Breast epithelium (tissue), 4 donors: ENCODE measurements around the gene PDE4D. TPM values are rescaled to one million over a fixed set of nuclear protein-coding genes. Genes with fewer than 3 reads are reported as not detected.

ENCODE experiments used
- DNase-seq, 2 donors: peaks; one replicate each; pipeline ENCODE4 v3.0.0-alpha.2; 2019; ENCODE audit warnings: low spot score in 2 of 2
- H3K27ac ChIP-seq, 2 donors: fragments of 200-600 bp; sonication (generic) in 1 of 2; one replicate each; pipeline ENCODE4 v1.5.1; 2016 to 2019; ENCODE audit warnings: mild to moderate bottlenecking in 1 of 2
- H3K27me3 ChIP-seq, 2 donors: fragments of 200-600 bp; sonication (generic) in 1 of 2; one replicate each; pipeline versions ENCODE4 v1.5.1 to v1.6.0; 2017 to 2019; ENCODE audit warnings: control low read depth in 1 of 2, mild to moderate bottlenecking in 1 of 2
- H3K36me3 ChIP-seq: fragments of 200-600 bp; one replicate; pipeline ENCODE4 v1.5.1; 2019
- H3K4me1 ChIP-seq, 2 donors: fragments of 200-600 bp; sonication (generic); one replicate each; pipeline ENCODE4 v1.5.1; 2016 to 2019; ENCODE audit warnings: control low read depth in 1 of 2
- H3K4me3 ChIP-seq, 3 donors: fragments of 200-600 bp; sonication (generic); 1 replicate in 2 of 3; 2 replicates in 1 of 3; pipeline ENCODE4 v1.5.1; 2016 to 2019; ENCODE audit warnings: mild to moderate bottlenecking in 3 of 3, moderate library complexity in 2 of 3
- H3K9me3 ChIP-seq, 2 donors: fragments of 200-600 bp; sonication (generic) in 1 of 2; one replicate each; pipeline ENCODE4 v1.5.1; 2016 to 2019; ENCODE audit warnings: control low read depth in 1 of 2
- POLR2A ChIP-seq: fragments of 450-650 bp; IDR thresholded peaks from one replicate; pipeline ENCODE4 v1.6.1; 2016; ENCODE audit warnings: antibody characterized with exemption, mild to moderate bottlenecking, moderate library complexity
- POLR2AphosphoS5 ChIP-seq, 3 donors: sonication (generic); formaldehyde crosslinking; IDR thresholded peaks; one replicate each; pipeline ENCODE4 v1.6.1; 2017; ENCODE audit warnings: antibody characterized with exemption in 3 of 3
- intact Hi-C: fragments of 100-400 bp; cut with DNase I; formaldehyde crosslinking; loops from one replicate; pipeline ENCODE4 v1.15.1; 2023; ENCODE audit warnings: low total_unique reads
- total RNA-seq, 3 donors: library from RNA; depleted of rRNA; stranded (reverse); fragments of >200 nt; gene quantifications; one replicate each; pipeline ENCODE4 v1.1.0, GENCODE V29; 2016
- TF ChIP-seq, protein P1 (sequence below), 3 donors: fragments of 450-650 bp; IDR thresholded peaks; one replicate each; pipeline ENCODE4 v1.5.1; 2016 to 2017; ENCODE audit warnings: antibody characterized with exemption in 3 of 3, mild to moderate bottlenecking in 3 of 3, moderate library complexity in 3 of 3

Gene PDE4D
- total RNA-seq, 3 donors from 2014 or later, result 14.4 to 37.4 (median 28.2) TPM

DNA sequence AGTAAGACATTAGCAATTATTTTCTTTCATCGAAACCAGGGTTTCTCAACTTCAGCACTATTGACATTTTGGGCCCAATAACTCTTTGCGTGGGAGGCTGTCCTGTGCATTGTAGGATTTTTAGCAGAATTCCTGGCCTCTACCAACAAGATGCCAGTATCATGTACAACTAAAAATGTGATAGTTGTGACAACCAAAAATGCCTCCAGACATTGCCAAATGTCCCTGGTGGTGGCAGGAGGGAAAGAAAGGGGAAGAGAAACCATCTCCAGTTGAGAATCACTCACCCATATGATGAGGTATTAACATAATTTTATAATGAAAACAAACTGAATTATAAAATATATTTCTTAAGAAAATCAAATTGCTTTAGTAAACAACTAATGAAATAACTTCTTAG, 904.6 kb downstream of the PDE4D start:
- no peak for DNase-seq
- H3K27me3 ChIP-seq, result no peaks in the 10 kb centered on the region
- no peak overlapping the region for H3K4me3 ChIP-seq
- H3K27ac ChIP-seq, result no peak overlapping the region
- no peaks in the 10 kb centered on the region for H3K4me1 ChIP-seq
- intact Hi-C loops, result no loop called here
- TF ChIP-seq, protein P1, sequence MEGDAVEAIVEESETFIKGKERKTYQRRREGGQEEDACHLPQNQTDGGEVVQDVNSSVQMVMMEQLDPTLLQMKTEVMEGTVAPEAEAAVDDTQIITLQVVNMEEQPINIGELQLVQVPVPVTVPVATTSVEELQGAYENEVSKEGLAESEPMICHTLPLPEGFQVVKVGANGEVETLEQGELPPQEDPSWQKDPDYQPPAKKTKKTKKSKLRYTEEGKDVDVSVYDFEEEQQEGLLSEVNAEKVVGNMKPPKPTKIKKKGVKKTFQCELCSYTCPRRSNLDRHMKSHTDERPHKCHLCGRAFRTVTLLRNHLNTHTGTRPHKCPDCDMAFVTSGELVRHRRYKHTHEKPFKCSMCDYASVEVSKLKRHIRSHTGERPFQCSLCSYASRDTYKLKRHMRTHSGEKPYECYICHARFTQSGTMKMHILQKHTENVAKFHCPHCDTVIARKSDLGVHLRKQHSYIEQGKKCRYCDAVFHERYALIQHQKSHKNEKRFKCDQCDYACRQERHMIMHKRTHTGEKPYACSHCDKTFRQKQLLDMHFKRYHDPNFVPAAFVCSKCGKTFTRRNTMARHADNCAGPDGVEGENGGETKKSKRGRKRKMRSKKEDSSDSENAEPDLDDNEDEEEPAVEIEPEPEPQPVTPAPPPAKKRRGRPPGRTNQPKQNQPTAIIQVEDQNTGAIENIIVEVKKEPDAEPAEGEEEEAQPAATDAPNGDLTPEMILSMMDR (IDR thresholded peaks at IDR 0.05), result no peak
- no peak for TF ChIP-seq POLR2AphosphoS5 (IDR thresholded peaks at IDR 0.05)
- TF ChIP-seq POLR2A, result no peak
- no peaks in the 10 kb centered on the region for H3K9me3 ChIP-seq
- H3K36me3 ChIP-seq, result no peaks in the 10 kb centered on the region

DNA sequence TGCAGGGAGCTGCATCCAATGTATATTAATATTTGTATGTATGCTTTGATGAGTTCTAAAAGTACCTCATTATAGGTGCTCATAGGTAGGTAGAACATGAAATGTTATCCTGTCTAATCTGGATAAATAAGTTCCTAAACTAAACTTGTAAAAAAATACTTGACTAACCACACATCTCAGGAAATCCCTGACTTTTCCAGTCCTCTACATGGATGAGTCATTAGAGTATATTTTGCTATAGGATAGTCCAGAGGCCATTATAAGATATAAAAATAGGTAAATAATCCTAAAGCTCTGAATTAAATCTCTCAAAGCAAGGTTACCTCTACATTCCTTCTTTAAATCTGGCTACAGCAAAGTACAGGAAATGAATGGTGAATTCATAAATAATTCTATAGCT, 906.3 kb downstream of the PDE4D start:
- Histone ChIP-seq H3K4me1 (no peaks in the 10 kb centered on the region), H3K36me3 (no peaks in the 10 kb centered on the region), H3K4me3 (no peak overlapping the region), H3K9me3 (no peaks in the 10 kb centered on the region), H3K27ac (no peak overlapping the region), H3K27me3 (no peaks in the 10 kb centered on the region)
- intact Hi-C loops, result no loop called here
- no peak for DNase-seq
- TF ChIP-seq, protein P1 (IDR thresholded peaks at IDR 0.05), result no peak
- TF ChIP-seq POLR2AphosphoS5 (IDR thresholded peaks at IDR 0.05), result no peak
- TF ChIP-seq POLR2A, result no peak

DNA sequence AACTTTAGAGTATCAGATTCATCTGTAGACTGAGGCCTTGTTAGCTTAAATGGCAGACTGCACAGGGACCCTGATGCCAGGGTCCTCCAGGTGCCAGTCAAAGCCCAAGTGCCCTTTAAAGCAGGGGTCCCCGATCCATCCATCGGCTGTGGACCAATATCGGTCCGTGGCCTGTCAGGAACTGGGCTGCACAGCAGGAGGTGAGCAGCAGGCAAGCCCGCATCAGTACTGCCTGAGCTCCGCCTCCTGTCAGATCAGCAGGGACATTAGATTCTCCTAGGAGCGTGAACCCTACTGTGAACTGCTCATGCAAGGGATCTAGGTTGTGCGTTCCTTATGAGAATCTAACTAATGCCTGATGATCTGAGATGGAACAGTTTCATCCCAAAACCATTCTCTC, 907.2 kb downstream of the PDE4D start:
- DNase-seq, result no peak
- H3K36me3 ChIP-seq, result no peaks in the 10 kb centered on the region
- no peaks in the 10 kb centered on the region for H3K9me3 ChIP-seq
- TF ChIP-seq, protein P1 (IDR thresholded peaks at IDR 0.05), result no peak
- TF ChIP-seq POLR2A (no peak), POLR2AphosphoS5 (IDR thresholded peaks at IDR 0.05) (no peak)
- H3K4me1 ChIP-seq, result no peaks in the 10 kb centered on the region
- H3K4me3 ChIP-seq, result no peak overlapping the region
- intact Hi-C loops, result no loop called here
- H3K27ac ChIP-seq, result no peak overlapping the region
- H3K27me3 ChIP-seq, result no peaks in the 10 kb centered on the region

GRCh38 chr5:58985759-58986158, 907.8 kb downstream of the PDE4D start:
- H3K36me3 ChIP-seq, result no peaks in the 10 kb centered on the region
- no peaks in the 10 kb centered on the region for H3K4me1 ChIP-seq
- no peak overlapping the region for H3K27ac ChIP-seq
- no peaks in the 10 kb centered on the region for H3K27me3 ChIP-seq
- no peak overlapping the region for H3K4me3 ChIP-seq
- no peak for DNase-seq
- no peak for TF ChIP-seq POLR2A
- no peak for TF ChIP-seq POLR2AphosphoS5 (IDR thresholded peaks at IDR 0.05)
- TF ChIP-seq, protein P1 (IDR thresholded peaks at IDR 0.05), result no peak
- intact Hi-C loops, result no loop called here
- H3K9me3 ChIP-seq, result no peaks in the 10 kb centered on the region

DNA sequence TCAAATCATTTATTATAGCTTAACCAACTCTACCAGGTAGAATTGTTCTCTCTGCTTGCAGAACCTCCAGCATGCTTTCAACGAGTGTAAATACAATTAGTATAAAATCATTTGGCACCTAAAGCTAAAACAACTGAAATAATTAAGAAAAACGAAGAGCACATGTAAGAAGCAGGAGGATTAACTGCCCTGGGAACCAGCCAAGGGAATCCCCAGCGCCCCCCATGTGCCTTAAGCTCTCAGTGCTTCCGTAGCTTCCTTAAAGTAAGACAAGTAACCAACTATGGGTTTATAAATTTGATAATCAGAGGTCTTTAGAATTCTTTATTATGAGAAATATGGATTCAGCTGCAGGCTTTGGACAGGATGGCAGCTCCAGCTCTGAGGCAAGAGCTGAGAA, 908.2 kb downstream of the PDE4D start:
- TF ChIP-seq, protein P1 (IDR thresholded peaks at IDR 0.05), result no peak
- no peak for TF ChIP-seq POLR2AphosphoS5 (IDR thresholded peaks at IDR 0.05)
- TF ChIP-seq POLR2A, result no peak
- intact Hi-C loops, result no loop called here
- no peaks in the 10 kb centered on the region for H3K36me3 ChIP-seq

More for the DNA sequence above, 908.2 kb downstream of the PDE4D start:
- Histone ChIP-seq H3K4me1 (no peaks in the 10 kb centered on the region), H3K9me3 (no peaks in the 10 kb centered on the region), H3K27ac (no peak overlapping the region), H3K4me3 (no peak overlapping the region), H3K27me3 (no peaks in the 10 kb centered on the region)
- no peak for DNase-seq
